GM19193 (cell line): Measurements from ENCODE around the gene CAMK1.

Experiments
- POLR2A ChIP-seq: IDR thresholded peaks from 4 replicates; pipeline ENCODE4 v1.6.1; 2011; ENCODE audit not compliant: insufficient read depth, insufficient read length; ENCODE audit errors: extremely low read depth

The CAMK1 gene

DNA sequence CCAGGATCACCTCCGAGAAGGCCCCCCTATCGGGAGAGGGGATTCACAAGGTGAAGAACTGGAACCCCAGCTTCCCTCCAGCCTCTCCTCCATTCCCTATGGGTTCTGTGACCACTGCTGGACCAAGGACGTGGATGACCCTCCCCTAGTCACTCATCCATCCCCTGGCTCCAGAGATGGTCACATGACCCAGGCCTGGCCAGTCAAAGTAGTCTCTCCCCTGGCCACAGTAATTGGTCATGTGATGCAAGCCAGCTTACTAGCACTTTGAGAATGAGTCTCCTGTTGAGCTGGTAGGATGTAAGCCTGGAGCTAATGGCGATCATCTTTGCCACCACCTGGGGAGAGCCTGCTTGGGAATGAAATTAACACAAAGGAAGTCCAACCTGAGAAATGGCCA is 3.9 kb downstream of the CAMK1 start:
- no peak for TF ChIP-seq POLR2A

DNA sequence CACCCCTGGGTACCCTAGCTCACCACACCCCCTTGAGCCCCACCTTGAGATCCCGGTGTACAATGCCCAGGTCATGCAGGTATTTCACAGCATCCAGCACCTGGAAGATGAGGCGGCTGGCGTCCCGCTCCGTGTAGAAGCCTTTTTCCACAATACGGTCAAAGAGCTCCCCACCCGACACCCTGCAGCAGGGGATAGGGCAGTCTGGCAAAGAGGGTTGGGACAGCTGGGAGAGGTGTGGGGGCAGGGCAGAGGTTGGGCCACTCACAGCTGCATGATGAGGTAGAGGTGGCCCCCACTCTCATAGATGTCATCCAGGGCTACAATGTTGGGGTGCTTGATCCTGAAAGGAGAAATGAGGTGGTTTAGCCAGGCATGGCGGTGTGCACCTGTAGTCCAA is 6.9 kb downstream of the CAMK1 start:
- no peak for TF ChIP-seq POLR2A

DNA sequence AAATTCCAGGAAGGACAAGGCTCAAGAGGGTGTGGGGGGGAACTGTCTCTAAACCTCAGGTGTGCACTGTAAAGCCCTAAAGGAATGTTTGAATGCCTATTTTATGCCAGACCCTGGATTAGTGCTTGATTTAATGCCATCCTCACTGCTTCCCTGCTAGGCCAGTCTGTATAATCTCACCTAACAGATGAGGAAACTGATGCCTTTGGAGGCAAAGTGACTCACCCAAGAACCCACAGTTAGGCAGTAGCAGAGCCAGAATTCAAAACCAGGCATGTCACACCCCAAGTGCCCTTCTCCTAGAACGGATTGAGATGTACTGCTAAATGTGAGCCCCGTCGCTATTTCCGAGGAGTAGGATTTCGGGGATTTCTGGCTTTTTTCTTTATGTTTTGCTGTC is 7.8 kb downstream of the CAMK1 start:
- no peak for TF ChIP-seq POLR2A

DNA sequence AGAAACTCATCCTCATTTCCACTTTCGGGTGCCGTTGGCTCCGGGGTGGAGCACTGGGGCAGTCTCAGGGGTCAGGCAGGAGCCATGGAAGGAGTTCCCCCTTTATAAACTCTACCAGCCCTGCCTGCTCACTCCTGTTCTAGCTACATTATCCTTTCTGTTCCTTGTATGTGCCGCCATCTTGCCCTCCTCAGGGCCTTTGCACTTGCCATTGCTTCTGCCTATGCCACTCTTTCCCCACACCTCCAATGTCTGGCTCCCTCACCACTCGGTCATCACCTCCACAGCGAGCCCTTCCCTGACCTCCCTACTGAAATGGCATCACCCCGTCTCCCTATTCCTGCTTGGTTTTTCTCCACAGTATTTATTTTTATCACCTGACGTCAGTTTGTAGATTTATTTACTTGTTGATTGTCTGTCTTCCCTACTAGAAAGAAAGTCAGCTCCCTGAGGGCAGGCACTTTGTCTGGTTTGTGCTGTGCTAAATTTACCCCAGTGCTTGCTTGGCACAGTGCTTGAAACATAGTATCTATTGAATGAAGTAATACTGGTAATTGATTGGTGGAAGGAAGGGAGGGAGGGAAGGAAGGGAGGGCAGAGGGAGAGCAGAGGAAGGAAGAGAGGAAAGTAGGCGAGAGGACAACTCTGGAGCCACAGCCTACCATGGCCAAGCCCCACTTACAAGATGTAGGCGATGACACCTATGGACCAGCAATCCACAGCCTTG is 8.8 kb downstream of the CAMK1 start:
- TF ChIP-seq POLR2A, result no peak

DNA sequence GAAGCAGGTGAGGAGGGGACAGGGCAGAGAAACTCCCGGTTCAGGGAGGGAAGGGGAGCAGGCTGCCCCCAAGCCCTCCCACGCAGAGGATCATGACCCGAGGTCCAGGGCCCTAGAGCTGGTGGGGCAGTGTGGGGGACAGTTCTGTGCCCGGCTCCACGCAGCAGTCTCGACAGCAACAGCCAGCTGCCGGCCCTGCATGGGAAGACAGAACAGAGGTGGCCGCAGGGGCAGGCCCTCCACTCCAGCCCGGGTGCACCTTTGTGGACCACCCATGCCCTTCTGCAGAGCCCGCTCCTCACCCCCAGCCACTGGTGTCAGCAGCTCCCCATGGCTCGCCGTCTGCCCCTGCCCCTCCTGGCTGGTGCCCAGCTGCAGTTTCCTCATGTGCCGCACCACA is 12.3 kb downstream of the CAMK1 start:
- TF ChIP-seq POLR2A, result no peak

DNA sequence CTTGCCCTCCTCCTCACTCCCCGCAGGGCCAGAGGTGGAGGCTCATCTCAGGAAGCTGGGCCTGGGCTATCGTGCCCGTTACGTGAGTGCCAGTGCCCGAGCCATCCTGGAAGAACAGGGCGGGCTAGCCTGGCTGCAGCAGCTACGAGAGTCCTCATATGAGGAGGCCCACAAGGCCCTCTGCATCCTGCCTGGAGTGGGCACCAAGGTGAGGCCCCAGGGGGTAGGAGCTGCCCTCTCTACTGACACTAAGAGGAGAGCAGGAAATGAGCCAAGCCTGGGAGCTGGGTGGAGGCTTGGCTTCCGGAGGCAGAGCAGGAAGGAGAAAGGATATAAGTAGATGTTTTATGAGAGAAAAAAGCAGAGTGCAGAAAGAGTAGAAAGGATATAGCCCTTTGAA is 15.1 kb downstream of the CAMK1 start:
- TF ChIP-seq POLR2A, result no peak

DNA sequence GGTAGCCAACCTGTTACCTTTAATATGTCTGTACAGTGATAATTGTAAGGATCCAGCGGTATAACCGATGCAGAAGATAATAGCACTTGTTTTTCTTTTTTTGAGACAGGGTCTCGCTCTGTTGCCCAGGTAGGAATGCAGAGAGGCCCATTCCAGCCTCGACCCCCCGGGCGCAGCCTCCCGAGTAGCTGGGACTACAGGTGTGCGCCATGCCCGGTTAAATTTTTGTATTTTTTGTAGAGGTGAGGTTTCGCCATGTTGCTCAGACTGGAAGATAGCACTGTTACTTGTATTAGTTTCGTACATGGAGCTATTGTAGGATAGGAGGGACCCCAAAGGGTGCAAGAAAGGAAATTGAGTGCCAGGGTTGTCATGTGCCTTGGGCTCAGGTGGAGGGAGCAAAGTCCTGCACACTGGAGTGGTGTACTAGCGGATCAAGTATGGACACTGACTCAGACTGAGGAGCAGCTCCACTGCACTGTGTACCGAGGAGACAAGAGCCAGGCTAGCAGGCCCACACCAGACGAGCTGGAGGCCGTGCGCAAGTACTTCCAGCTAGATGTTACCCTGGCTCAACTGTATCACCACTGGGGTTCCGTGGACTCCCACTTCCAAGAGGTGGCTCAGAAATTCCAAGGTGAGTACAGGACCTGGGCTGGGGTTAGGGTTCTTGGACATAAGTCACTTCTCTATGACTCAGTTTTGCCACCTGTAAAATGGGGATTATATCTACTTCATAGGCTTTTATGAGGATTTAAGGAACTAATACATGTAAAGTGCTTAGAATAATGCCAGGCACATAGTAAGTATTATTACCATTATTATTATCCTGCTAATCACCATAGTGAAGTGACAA is 19.0 kb downstream of the CAMK1 start:
- TF ChIP-seq POLR2A, result no peak

DNA sequence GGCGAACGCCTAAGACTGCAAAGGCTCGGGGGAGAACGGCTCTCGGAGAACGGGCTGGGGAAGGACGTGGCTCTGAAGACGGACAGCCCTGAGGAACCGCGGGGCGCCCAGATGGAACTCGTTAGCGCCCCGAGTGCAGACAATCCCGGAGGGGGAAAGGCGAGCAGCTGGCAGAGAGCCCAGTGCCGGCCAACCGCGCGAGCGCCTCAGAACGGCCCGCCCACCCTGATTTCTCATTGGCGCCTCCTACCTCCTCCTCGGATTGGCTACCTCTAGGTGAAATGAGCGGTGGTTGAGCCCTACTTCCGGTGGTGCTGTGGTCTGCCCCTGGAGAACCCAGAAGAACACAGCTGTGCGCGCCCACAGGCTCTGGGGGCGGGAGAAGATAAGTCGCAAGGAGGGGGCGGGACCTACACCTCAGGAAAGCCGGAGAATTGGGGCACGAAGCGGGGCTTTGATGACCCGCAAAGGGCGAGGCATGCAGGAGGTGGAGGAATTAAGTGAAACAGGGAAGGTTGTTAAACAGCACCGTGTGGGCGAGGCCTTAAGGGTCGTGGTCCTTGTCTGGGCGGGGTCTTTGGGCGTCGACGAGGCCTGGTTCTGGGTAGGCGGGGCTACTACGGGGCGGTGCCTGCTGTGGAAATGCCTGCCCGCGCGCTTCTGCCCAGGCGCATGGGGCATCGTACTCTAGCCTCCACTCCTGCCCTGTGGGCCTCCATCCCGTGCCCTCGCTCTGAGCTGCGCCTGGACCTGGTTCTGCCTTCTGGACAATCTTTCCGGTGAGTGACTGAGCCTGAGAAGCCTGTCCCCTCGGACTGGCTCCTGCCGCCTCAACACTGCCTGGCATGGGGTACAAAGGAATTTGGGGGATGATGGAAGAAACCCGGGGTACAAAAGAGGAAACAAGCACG is 19.8 kb downstream of the CAMK1 start, which contains the start of gene OGG1:
OGG1 (plus strand) TSS at position 308 of the 911 bp plus-strand sequence; CDS start at position 643, 335 bp downstream.
- peak; percentile 62 for TF ChIP-seq POLR2A

DNA sequence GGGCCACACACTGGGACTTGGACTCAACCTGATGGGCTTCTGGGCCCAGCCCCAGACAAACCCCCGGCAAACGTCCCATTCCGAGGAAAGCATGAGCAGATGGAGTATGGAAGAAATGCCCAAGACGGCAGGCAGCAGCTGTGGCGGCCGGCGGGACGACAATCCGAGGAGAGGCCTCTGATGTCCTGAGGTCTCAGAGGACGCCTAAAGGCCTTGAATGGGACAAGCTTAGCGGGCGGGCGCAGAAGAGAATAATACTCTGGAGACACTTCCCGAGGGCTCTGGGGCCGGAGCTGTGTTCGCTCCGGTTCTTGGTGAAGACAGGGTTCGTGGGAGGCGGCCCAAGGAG is 20.5 kb downstream of the CAMK1 start:
- no peak for TF ChIP-seq POLR2A

DNA sequence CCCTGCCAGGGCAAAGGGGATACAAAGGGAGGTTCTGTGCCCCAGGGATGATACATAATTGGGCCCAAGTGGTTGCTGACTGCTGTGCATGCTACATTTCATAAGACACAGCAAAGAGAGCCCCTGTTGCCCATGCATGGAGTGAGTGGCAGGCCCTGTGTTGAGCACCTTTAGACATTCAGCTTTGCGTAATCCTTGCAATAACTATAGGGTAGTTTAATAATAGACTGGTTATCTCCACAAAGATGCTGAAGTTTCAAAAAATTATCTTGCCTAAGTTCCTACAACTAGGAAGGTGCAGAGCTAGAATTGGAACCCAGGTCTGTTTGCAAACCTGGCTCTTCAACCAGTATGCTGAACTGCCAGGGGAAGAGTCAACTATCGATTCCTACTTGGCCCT is 21.7 kb downstream of the CAMK1 start:
- no peak for TF ChIP-seq POLR2A

DNA sequence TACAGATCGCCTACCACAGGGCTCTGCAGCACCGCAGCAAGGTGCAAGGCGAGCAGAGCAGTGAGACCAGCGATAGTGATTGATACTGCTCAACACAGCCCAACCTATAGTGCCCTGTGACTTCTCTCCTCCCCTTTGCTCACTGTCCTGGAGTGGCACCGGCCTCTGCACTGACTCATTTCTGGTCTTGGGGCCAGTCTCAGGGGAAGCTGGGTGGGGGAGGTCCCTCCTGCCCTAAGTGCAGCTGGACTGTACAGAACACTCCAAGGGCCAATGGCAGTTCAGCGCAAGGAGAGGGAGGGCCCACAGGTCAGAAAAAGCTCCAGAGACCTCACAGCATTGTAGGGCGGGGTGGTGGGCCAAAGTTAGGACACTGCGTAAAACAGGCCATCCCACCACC is 22.5 kb downstream of the CAMK1 start:
- TF ChIP-seq POLR2A, result no peak

DNA sequence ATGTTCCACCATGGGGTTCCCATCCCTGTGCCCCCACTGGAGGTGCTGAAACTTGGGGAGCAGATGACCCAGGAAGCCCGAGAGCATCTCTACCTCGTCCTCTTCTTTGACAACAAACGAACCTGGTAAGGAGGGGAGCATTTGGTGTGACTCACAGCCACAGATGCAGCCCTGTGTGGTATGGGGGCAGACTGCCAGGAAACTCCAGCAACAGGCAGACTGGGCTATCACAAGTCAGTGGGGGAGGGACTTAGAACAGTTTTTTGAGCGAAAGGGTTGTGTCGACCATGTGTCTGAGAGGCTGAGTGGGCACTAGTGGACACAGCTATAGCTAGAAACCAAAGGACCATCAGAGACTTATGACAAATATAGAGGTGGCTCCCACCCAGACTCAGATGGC is 23.4 kb downstream of the CAMK1 start:
- TF ChIP-seq POLR2A, result no peak

DNA sequence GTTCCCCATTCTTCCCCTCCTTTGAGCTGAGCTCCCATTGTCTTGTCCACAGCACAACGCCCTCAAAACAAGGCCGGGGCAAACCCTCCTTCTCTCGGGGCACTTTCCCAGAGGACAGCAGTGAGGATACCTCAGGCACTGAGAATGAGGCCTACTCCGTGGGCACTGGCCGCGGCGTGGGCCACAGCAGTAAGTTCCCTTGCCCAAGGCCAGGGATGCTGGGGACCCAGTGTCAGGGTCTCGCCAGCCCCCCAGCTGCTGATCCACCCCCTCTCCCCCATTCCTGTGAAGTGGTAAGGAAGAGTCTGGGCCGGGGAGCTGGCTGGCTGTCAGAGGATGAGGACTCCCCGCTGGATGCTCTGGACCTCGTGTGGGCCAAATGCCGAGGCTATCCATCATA is 24.2 kb downstream of the CAMK1 start:
- TF ChIP-seq POLR2A, result no peak

DNA sequence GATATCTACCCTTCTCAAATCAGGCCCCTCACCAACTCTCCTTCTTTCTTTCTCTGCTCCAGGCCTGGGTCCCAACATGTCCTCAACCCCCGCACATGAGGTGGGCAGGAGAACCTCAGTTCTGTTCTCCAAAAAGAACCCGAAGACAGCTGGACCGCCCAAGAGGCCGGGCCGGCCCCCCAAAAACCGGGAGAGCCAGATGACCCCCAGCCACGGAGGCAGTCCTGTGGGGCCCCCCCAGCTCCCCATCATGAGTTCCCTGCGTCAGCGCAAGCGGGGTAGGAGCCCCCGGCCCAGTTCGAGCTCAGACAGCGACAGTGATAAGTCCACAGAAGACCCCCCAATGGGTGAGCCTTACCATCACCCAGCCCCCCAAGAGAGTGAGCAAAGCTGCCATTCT is 25.6 kb downstream of the CAMK1 start:
- no peak for TF ChIP-seq POLR2A

DNA sequence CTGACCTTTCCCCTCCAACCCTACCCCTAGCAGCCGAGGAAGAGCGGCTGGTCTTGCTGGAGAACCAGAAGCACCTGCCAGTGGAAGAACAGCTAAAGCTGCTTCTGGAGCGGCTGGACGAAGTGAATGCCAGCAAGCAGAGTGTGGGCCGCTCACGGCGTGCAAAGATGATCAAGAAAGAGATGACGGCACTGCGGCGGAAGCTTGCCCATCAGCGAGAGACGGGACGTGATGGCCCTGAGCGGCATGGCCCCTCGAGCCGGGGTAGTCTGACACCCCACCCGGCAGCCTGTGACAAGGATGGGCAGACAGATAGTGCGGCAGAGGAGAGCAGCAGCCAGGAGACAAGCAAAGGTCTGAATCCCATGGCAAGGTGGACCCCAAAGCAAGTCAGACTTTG is 26.2 kb downstream of the CAMK1 start:
- TF ChIP-seq POLR2A, result no peak
